ENCODE measurements around the gene SIK2. TPM values are rescaled to one million over a fixed set of nuclear protein-coding genes. Genes with fewer than 3 reads are reported as not detected.

SIK2 gene
- total RNA-seq, 1 donor from 2014 or later, result 14.3 TPM

DNA sequence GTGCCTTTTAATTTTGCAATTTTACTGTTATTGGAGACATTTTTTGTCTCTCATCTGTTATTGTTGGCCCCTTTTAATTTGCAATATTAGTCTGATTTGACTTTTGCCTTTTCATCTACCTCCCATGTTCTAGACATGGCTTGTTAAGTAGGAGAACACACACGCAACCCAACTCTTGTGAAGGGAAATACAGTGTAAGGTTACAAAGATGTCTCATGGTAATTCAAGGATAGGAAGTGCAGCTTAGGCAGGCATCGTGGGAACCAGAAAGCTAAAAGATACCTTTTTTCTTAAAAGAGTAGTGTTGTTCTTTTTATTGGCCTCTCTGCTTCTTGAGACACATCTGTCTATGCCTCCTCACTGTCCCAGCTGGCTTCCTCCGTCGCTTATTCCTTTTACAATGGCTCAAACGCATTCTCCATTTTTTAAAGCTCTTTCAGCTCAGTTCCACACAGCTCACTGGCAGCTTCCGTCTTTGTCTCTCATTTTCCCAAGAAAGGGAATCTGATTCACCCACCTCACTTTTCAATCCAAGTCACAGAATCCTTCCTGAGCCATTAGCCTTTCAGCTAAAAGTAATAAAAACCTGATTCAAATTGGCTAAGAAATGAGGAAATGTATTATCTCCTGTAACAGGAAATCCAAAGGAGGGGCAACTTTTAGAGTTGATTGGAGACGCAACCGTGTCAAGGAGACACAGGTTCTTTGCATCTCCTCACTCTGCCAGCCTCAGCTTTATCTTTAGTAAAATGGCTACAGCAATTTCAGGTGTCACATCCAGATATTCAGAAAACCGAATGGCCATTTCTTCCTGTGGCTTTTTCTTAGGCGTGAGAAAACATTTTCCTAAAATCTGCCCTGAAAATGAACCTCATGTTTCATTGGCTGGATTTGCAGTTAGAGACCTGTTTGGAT lies 57.2 kb downstream of the SIK2 start:
- no peaks in the 10 kb centered on the region for H3K27me3 Mint-ChIP-seq (ENCODE audit: low read depth, unreplicated experiment)
- TF ChIP-seq EZH2 (IDR thresholded peaks at IDR 0.05; ENCODE audit: insufficient read depth, low read length), result no peak
- TF ChIP-seq, protein P1, sequence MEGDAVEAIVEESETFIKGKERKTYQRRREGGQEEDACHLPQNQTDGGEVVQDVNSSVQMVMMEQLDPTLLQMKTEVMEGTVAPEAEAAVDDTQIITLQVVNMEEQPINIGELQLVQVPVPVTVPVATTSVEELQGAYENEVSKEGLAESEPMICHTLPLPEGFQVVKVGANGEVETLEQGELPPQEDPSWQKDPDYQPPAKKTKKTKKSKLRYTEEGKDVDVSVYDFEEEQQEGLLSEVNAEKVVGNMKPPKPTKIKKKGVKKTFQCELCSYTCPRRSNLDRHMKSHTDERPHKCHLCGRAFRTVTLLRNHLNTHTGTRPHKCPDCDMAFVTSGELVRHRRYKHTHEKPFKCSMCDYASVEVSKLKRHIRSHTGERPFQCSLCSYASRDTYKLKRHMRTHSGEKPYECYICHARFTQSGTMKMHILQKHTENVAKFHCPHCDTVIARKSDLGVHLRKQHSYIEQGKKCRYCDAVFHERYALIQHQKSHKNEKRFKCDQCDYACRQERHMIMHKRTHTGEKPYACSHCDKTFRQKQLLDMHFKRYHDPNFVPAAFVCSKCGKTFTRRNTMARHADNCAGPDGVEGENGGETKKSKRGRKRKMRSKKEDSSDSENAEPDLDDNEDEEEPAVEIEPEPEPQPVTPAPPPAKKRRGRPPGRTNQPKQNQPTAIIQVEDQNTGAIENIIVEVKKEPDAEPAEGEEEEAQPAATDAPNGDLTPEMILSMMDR (IDR thresholded peaks at IDR 0.05; ENCODE audit: insufficient read depth, low read depth, low read length), result no peak
- H3K36me3 Mint-ChIP-seq (ENCODE audit: low read depth, unreplicated experiment), result peaks cover 9% of the 10 kb centered on the region
- H3K4me3 ChIP-seq (ENCODE audit: insufficient read depth, low read depth, low read length), result no peak overlapping the region
- FAIRE-seq (no peak), DNase-seq (ENCODE audit: low read depth) (no peak)
- H3K27me3 ChIP-seq (ENCODE audit: insufficient read depth, low read length), result no peaks in the 10 kb centered on the region
- H3K4me1 ChIP-seq (ENCODE audit: insufficient read depth, low read length), result no peaks in the 10 kb centered on the region
- H4K20me1 ChIP-seq (ENCODE audit: insufficient read depth, low read length), result peaks cover 21% of the 10 kb centered on the region
- H3K27ac ChIP-seq (ENCODE audit: low read depth, low read length), result no peak overlapping the region
- H3K9me3 Mint-ChIP-seq (ENCODE audit: unreplicated experiment), result no peaks in the 10 kb centered on the region
- H3K4me1 Mint-ChIP-seq (ENCODE audit: low read depth, unreplicated experiment), result peaks cover 21% of the 10 kb centered on the region
- no peaks in the 10 kb centered on the region for H3K9me3 ChIP-seq (ENCODE audit: insufficient read depth, low read depth, low read length)
- H3K36me3 ChIP-seq (ENCODE audit: insufficient read depth, low read length), result no peaks in the 10 kb centered on the region
- peak overlapping the region; percentile 77 for H3K27ac Mint-ChIP-seq (ENCODE audit: unreplicated experiment)
- no peak overlapping the region for H3K9ac ChIP-seq (ENCODE audit: low read length)
- peaks cover 3% of the 10 kb centered on the region for H3K79me2 ChIP-seq (ENCODE audit: insufficient read depth, low read length)
- H2AFZ ChIP-seq (ENCODE audit: low read depth, low read length), result no peak overlapping the region
- H3K4me3 Mint-ChIP-seq (ENCODE audit: unreplicated experiment), result peak overlapping the region; percentile 22
- H3K4me2 ChIP-seq (ENCODE audit: low read length), result peak overlapping the region; percentile 10

DNA sequence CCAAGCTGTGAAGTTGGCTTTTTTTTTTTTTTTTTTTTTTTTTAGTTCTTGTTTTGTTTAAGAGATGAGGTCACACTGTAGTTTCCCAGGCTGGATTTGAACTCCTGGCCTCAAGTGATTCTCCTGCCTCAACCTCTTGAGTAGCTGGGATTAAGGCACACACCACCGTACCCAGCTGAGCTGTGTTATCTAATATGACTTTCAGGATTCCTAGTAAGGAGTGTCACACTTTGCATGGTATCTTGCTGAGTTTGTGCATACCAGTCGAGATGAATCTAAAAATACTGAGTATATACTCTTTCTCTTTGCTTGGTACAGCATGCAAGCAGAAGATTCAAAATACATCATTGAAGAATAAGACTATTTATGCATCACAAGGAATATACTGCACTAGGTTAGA lies 58.6 kb downstream of the SIK2 start:
- no peaks in the 10 kb centered on the region for H3K36me3 ChIP-seq (ENCODE audit: insufficient read depth, low read length)
- FAIRE-seq (no peak), DNase-seq (ENCODE audit: low read depth) (no peak)
- H3K4me1 Mint-ChIP-seq (ENCODE audit: low read depth, unreplicated experiment), result peaks cover 21% of the 10 kb centered on the region
- H3K9me3 Mint-ChIP-seq (ENCODE audit: unreplicated experiment), result no peaks in the 10 kb centered on the region
- H3K79me2 ChIP-seq (ENCODE audit: insufficient read depth, low read length), result peaks cover 3% of the 10 kb centered on the region
- no peak for TF ChIP-seq EZH2 (IDR thresholded peaks at IDR 0.05; ENCODE audit: insufficient read depth, low read length)
- TF ChIP-seq, protein P1 (IDR thresholded peaks at IDR 0.05; ENCODE audit: insufficient read depth, low read depth, low read length), result no peak
- no peaks in the 10 kb centered on the region for H3K9me3 ChIP-seq (ENCODE audit: insufficient read depth, low read depth, low read length)
- H3K27ac Mint-ChIP-seq (ENCODE audit: unreplicated experiment), result no peak overlapping the region
- no peaks in the 10 kb centered on the region for H3K27me3 ChIP-seq (ENCODE audit: insufficient read depth, low read length)
- H2AFZ ChIP-seq (ENCODE audit: low read depth, low read length), result no peak overlapping the region
- H3K36me3 Mint-ChIP-seq (ENCODE audit: low read depth, unreplicated experiment), result peaks cover 9% of the 10 kb centered on the region
- H3K4me2 ChIP-seq (ENCODE audit: low read length), result no peak overlapping the region
- H4K20me1 ChIP-seq (ENCODE audit: insufficient read depth, low read length), result peaks cover 25% of the 10 kb centered on the region
- no peak overlapping the region for H3K4me3 Mint-ChIP-seq (ENCODE audit: unreplicated experiment)
- H3K4me3 ChIP-seq (ENCODE audit: insufficient read depth, low read depth, low read length), result no peak overlapping the region
- H3K27ac ChIP-seq (ENCODE audit: low read depth, low read length), result no peak overlapping the region
- no peaks in the 10 kb centered on the region for H3K4me1 ChIP-seq (ENCODE audit: insufficient read depth, low read length)
- H3K9ac ChIP-seq (ENCODE audit: low read length), result no peak overlapping the region
- no peaks in the 10 kb centered on the region for H3K27me3 Mint-ChIP-seq (ENCODE audit: low read depth, unreplicated experiment)

DNA sequence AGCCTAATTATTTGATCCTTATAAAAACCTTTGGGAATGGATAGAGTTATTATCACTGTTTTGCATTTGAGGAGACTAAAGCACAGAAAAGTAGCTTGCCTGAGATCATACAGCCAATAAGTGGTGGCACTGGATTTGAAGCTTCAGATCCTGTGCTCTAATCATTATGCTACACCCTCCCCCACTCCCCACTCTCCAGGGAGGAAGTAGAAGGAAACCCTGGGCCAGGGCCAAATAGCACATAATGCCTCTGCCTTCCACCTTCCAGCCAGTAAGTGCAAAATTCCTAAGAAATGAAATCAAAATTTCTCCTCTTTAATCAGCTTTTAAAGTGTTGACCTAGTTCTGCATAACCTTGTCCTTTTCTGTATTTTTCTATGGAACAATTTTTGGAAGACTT lies 61.6 kb downstream of the SIK2 start:
- peaks cover 25% of the 10 kb centered on the region for H4K20me1 ChIP-seq (ENCODE audit: insufficient read depth, low read length)
- Mint-ChIP-seq H3K4me1 (ENCODE audit: low read depth, unreplicated experiment) (peaks cover 16% of the 10 kb centered on the region), H3K27me3 (ENCODE audit: low read depth, unreplicated experiment) (no peaks in the 10 kb centered on the region), H3K9me3 (ENCODE audit: unreplicated experiment) (no peaks in the 10 kb centered on the region), H3K27ac (ENCODE audit: unreplicated experiment) (no peak overlapping the region), H3K36me3 (ENCODE audit: low read depth, unreplicated experiment) (peaks cover 7% of the 10 kb centered on the region), H3K4me3 (ENCODE audit: unreplicated experiment) (no peak overlapping the region)
- H3K27me3 ChIP-seq (ENCODE audit: insufficient read depth, low read length), result no peaks in the 10 kb centered on the region
- no peak overlapping the region for H3K9ac ChIP-seq (ENCODE audit: low read length)
- TF ChIP-seq EZH2 (IDR thresholded peaks at IDR 0.05; ENCODE audit: insufficient read depth, low read length), result no peak
- TF ChIP-seq, protein P1 (IDR thresholded peaks at IDR 0.05; ENCODE audit: insufficient read depth, low read depth, low read length), result no peak
- H3K9me3 ChIP-seq (ENCODE audit: insufficient read depth, low read depth, low read length), result no peaks in the 10 kb centered on the region
- DNase-seq (ENCODE audit: low read depth) (peak; percentile 15), FAIRE-seq (no peak)
- H3K36me3 ChIP-seq (ENCODE audit: insufficient read depth, low read length), result no peaks in the 10 kb centered on the region
- no peak overlapping the region for H3K4me3 ChIP-seq (ENCODE audit: insufficient read depth, low read depth, low read length)
- no peak overlapping the region for H3K27ac ChIP-seq (ENCODE audit: low read depth, low read length)
- no peak overlapping the region for H2AFZ ChIP-seq (ENCODE audit: low read depth, low read length)
- H3K4me2 ChIP-seq (ENCODE audit: low read length), result no peak overlapping the region
- peaks cover 3% of the 10 kb centered on the region for H3K79me2 ChIP-seq (ENCODE audit: insufficient read depth, low read length)
- H3K4me1 ChIP-seq (ENCODE audit: insufficient read depth, low read length), result no peaks in the 10 kb centered on the region
